Right ventricle myocardium superior (tissue), 1 donor: ENCODE measurements around the gene IDI1. TPM values are rescaled to one million over a fixed set of nuclear protein-coding genes. Genes with fewer than 3 reads are reported as not detected.
A peak's percentile ranks its signal among the peaks of the same experiment; 100 is the strongest.

Experiments used
- ATAC-seq: fragments of 200-7000 bp; cut with Tn5 transposase; one replicate; pipeline ENCODE4 v1.9.1; 2020; ENCODE audit warnings: mild to moderate bottlenecking; ENCODE audit not compliant: poor library complexity
- DNase-seq: peaks from one replicate; pipeline ENCODE4 v3.0.0-alpha.2; 2020
- intact Hi-C: fragments of 100-400 bp; cut with DNase I; formaldehyde crosslinking; loops from one replicate; pipeline ENCODE4 v1.11.2; 2022
- long read RNA-seq: library from polyadenylated mRNA; unstranded; transcript quantifications from one replicate; pipeline ENCODE4 v2.0.0, GENCODE V29; 2021
- total RNA-seq: library from RNA; stranded (reverse); fragmentation: NEBNext Ultra II Directional; extraction: Animal tissue kit (Norgen Biotek cat#: 25700); gene quantifications from one replicate; pipeline ENCODE4 v1.2.1, GENCODE V29; 2021
- donor health status: DM: no; HTN: yes; CAD: no; lungs with severe emphysema.

The IDI1 gene
- total RNA-seq, result 13.0 TPM
- long read RNA-seq, transcript IDI1-201 (5 exons, 2,301 nt), result minor isoform, 20 of 50 reads
- long read RNA-seq, transcript IDI1-205 (4 exons, 1,066 nt), result major isoform, 23 of 50 reads
- long read RNA-seq, partial matches to known transcripts, result 2 of 50 reads
- long read RNA-seq, other reads (novel, unspliced or antisense), result 5 of 50 reads

DNA sequence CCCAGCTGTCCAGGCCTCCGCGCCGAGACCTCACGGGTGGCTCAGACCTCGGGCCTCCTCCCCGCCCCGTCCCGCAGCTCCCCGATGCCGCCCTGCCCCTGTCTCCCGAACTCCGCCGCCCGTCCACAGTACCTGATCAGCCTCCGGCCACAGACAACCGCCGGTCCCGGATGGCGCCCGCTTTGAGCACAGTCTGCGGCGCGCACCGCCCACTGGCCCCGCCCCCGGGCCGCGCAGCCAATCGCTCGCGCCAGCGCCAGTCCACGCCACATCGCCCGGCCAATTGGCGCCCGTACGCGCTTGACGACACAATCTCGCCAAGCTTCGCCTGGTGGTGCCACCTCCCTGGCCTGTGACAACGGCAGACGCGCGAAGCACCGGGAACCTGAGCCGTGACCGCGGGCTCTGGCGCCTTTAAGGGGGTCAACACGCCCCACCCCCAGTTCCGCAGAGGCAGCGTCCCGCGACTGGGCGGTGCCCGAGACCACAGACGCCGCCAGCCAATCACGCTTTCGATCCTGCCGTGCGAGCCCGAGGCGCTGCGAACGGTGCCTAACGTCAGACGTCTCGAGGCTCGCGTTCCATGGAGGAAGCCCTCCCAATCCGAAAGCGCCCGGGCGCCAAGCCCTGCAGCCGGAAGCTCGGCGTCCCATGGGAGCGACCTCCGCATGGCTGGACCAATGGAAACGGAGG lies at the start of gene IDI1:
Gene IDI1, minus strand, starts transcription at position 388 of the 693 bp plus-strand sequence. Its CDS starts 116 bp downstream, at position 272.
- peak; percentile 97 for ATAC-seq
- peak; percentile 98 for DNase-seq
- intact Hi-C loops, result no loop called here

DNA sequence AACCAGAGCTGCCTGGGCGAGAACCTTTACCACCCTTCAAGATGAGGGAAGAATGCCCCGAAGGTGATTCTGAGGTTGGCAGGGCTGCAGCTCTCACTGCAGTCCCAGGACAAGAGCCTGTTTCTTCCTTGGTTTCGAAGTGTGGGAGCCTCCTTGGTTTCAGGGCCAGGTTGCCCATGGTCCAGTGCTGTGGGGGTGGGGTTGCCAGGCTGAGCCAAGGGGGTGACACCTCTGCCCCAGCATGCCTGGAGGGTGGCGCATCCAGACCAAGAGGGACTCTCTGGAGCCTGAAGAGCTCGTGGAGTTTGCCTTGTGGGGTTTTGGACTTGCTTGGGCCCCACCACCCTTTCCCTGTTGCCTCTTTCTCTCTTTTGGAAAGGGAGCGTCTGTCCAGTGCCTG lies 48.5 kb upstream of the IDI1 start:
- ATAC-seq (no peak), DNase-seq (no peak)
- intact Hi-C loops, result no loop called here

DNA sequence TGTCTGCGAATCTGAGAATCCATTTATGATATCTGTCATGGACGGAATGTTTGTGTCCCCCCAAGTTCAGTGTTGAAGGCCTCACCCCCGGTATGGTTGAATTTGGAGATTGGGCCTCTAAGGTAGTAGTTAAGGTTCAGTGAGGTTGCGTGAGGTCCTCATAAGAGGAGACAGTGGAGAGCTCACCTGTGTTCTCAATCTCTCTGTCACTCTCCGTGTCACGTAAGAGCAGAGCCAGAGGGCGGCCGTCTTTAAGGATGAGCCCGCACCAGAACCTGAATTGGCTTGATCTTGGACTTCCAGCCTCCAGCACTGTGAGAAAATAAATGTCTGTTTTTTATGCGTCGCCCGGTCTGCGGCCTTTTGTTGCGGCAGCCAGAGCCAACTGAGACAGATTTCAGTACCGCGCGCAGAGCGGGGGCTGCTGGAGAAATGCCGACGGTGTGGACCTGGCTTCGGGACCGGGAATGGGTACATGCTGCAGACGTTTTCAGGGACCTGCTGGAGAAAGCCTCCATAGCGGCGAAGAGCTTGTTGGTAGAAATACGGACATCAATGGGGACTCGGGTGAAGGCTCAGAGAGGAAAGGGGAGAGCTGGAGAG lies 47.5 kb upstream of the IDI1 start:
- ATAC-seq, result no peak
- no peak for DNase-seq
- intact Hi-C loops, result no loop called here

DNA sequence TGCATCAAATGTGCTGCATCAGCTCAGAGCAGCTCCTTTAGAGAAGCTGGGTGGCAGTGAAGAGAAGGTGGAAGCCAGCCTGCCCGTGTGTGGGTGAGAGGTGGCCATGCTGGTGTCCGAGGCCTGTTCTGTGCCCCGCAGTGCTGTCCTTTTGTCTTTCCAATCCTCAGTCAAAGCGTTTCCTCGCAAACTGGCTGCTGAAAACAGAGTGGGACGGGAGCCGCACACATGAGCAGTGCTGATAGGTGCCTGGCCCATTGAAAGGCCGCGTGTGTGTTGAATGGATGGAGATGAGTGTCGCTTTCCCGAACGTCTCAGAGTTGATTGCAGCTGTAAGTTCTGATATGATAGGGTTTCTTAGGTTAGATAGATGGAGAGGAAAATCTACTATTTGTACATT lies 46.6 kb upstream of the IDI1 start:
- DNase-seq, result no peak
- ATAC-seq, result no peak
- intact Hi-C loops, result no loop called here

DNA sequence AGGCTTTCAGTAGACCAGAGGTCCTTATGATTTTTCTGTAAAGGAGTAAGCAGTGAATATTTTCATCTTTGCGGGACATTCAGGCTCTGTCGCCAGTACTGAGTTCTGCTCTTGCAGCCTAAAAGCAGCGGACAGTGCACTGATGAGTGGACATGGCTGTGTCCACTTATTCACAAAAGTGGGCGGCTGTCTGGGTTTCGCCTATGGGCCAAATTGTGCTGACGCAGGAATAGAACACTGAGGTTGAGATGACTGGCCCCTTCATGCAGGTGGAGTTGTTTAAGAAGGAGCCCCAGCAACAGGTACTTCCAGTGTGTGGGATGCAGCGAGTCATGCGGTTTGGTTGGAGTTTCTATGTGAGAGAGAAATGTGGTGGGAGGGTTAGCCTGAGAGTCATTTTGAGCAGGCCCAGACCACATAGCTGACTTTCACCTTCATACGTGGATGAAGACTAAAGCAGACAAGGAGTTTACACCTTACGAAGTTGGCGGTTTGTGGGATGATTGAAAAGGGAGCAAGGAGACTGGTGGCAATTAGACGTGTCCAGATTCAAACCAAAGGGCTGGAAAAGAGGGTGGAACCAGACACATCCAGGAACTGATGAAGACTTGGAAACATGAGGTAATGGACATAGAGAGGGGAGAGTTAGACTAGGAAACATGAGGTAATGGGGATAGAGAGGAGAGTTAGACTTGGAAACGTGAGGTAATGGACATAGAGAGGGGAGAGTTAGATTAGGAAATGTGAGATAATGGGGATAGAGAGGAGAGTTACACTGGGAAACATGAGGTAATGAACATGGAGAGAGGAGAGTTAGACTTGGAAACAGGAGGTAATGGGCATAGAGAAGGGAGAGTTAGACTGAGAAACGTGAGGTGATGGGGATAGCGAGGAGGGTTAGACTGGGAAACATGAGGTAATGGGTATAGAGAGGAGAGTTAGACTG lies 45.5 kb upstream of the IDI1 start:
- ATAC-seq, result no peak
- intact Hi-C loops, result no loop called here
- no peak for DNase-seq

DNA sequence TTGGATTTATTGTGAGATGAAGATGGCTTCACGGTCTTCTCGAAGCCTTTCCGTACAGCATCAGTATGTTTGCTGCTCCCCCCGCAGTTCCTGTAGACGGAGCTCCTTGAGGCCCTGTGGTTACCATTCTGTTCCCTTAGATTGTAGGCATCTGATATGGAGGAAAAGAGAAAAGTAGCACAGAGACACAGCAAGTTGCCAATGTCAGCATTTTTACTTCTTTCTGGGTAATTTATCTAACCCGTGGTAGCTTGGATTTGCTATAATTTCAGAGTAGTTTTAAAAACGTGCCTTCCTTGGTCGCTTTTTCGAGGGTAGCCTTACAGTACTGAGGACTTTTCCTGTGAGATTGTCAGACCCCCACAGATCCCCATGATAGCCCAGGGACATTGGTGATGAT lies 44.8 kb upstream of the IDI1 start:
- intact Hi-C loops, result no loop called here
- no peak for DNase-seq
- no peak for ATAC-seq

DNA sequence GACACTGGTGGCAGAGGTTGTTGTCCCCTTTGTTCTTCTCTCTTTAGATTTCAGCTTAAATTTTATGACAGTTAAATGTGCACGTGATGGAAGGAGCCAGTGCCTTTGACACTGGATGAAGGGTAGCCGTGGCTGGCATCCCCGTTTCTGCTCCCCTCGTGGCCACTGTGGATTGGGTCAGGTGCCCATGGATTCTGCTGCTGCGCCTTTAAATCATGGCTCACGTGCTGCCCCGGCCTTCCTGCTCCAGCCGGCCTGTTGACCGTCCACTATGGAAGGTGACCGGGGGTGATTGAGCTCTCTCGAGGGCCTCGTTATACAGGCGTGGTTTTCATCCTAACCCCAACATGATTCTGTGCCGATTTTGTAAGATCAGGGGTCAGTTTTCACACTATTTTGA lies 41.8 kb upstream of the IDI1 start:
- intact Hi-C loops, result no loop called here
- DNase-seq (no peak), ATAC-seq (no peak)

DNA sequence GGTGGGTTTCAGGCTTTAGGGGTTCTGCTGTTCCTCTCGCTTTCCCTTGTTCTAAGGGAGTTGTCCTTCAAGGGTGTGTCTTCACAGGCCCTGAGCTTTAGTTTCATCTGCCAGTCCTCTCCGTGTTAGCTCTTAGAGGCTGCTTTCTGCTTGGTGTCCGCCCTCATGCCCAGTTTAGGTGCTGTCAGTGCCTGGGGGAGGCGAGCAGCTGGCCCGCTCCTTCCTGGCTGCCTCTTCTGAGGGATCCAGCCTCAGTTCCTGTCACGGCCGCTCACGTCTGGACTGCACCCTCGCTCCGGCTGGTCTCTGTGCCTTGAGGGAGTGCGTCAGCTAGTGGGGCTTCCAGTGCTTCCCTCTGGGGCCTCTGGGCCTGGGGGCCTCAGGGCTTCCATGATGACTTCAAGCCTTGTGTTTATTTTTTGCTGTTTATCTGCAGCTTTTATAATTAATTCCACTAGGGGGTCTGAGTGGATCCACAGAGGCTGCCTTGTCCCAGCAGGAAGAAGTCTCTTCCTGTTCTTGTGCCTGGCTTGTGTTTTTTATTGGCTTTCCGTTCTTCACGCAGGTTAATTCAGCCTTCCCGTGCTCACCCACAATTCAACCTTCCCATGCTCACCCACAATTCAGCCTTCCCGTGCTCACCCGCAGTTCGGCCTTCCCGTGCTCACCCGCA lies 40.2 kb upstream of the IDI1 start:
- intact Hi-C loops, result no loop called here
- ATAC-seq (no peak), DNase-seq (no peak)

DNA sequence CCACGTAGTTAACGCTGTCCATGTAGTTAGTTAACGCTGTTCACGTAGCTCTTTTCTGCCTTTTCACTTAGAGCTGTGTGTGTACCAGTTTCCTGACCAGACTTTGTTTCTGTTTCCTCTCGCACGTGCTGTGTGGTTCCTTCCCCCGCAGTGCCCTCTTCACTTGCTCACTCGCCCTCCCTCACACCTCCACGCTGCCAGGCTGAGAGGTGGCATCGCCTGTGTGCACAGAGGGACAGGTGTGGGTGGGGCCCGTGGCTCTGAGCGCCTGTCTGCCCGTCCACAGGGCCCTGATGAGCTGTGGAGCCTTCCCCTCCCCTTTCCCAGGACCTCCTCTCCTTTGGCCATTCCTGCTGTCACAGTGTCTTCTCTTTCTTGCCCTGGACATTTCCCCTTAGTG lies 37.9 kb upstream of the IDI1 start:
- ATAC-seq (no peak), DNase-seq (no peak)
- intact Hi-C loops, result no loop called here

DNA sequence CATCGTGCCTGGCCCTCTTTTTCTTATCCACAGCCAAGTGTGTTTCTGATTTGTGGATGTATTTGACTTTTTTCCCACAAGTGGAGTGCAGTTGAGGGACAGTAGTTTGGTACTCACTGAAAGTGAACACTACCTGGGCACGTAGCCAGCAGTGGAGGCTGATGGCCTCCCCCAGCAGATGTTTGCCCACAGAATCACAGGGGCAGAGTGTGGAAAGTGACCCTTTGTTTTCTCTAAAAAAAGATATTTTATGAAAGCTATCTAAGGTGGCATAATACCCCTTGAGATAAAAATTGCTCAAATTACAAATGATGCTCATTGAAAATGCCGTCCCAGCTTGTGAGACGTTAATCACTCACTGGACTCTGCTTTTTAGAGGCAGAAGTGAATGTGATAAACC lies 36.3 kb upstream of the IDI1 start:
- intact Hi-C loops, result no loop called here
- DNase-seq (no peak), ATAC-seq (no peak)

DNA sequence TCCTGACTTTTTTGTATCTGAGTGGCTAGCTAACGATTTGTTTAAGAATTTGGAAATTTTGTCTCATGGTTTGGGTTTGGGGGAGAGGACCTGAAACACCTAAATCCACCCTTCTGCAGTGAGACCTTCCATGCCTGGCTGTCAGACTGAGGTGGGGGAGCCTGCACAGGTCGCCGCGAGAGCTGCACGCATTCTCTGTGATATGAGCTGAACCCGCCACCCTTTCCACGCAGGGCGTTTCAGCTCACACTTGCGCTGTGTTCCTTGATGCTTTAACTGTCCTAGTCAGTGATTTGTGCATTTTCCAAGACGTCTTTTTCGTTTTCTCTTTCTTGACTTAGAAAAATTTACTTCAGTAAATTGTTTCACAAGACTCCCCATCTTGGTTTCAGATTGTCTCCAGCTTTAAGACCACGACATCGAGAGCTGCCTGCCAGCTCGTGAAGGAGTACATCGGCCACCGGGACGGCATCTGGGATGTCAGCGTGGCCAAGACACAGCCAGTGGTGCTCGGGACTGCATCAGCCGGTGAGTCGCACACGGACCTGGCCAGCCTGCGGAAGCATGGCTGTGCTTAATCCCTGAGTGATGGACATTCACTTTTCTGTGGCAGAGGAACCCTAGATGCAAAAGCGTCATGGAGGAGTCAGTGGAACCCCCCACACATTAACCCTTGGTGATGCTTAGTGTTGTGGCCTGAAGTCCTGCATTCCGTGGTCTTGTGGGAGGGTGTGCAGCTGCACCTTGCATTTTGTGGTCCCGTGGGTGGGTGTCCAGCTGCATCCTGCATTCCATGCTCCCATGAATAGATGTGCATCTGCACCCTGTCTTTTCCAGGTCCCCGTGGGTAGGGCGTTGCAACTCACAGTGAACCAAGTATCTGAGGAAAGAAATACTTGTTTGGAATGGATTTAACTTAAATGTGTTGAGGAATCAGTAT lies 35.4 kb upstream of the IDI1 start:
- intact Hi-C loops, result no loop called here
- ATAC-seq, result no peak
- DNase-seq, result no peak

DNA sequence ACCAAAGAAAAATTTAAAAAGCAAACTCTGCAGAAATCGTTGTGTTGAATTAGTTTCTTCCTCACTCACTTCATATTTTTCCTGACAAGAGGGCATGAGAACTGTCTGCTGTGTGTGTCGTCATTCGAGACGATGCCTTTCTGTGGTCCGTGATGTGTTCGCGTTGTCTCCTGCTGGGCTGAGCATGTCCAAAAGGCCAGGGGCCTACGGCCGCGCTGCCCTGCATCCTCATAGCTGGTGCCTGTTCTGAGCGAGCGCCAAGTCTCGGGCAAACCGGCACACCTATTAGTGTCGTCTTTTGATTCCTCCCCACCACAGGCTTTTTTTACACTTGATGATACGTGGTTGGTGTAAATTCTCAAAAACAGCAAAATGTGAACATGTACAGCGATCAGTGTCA lies 34.7 kb upstream of the IDI1 start:
- ATAC-seq (no peak), DNase-seq (no peak)
- intact Hi-C loops, result no loop called here

DNA sequence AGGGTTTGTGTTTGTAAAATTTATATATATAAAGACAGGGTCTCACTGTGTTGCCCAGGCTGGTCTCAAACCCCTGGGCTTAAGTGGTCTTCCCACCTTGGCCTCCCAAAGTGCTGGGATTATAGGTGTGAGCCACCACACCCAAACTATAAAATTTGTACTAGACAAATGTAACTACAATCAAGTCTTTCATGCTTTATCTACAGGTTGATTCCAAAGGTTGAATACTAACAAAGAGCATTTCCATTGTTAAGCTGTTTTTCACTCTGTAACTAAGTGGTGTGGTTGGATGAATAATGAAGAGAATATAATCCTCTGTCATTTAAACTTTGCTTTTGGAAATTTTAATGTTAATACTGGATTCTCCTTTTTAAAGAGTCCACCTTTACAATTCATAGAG lies 29.7 kb upstream of the IDI1 start:
- intact Hi-C loops, result no loop called here
- no peak for ATAC-seq
- DNase-seq, result no peak

DNA sequence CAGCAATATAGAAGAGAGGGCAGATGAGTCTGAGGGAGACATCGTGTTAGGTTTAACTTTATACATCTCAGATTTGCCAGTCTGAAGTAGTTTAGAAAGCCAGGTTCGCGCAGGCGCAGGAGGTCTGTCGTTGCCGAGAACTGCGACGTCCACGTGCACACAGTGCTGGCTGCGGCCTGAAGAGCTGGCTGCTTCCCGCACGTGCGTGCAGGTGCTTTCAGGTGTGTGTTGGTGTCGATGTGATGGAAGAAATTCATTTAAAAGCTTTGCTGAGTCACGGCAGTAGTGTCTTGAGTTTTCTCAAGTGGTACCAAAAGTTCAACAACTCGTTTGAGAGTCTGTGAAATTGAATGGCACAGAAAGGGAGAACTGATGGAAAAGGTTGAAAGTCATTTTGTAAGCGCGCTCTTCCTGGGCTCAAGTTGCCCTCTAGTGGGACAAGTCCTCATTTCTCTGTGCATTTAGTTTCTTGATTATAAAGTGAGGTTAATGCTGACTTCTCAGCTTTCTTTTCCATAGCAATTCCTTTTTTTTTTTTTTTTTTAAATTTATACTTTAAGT lies 25.9 kb upstream of the IDI1 start:
- DNase-seq, result no peak
- intact Hi-C loops, result no loop called here
- peak; percentile 8 for ATAC-seq

DNA sequence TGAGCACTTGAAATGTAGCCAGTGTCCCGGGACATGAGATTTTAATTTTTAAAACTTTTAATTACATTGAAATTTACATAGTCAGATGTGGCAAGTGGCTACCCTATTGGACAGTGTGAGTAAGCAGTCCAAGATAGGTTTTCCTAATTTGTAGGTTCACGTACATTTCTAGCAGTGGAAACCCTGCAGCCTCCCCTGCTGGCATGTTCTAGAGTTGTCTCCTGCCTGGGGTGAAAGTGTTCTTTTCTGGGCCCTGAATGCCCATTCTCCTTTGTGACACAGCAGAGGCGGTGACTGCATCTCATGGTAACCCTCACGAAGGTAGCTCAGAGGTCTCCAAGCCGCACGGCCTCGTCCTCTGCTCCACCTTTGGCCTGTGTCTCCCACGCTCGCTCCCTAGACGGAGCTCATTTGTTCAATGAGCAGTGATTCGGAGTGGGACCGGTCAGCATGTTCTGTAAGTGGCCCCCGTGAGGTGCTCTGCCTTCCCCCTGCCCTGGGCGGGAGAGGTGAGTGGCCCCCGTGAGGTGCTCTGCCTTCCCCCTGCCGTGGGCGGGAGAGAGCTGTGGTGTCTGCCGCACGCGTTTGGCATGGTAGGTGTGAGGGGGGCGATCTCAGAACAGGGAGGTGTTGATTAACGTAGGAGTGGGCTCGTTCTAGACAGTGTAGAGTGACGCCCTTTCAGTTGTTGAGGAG lies 25.3 kb upstream of the IDI1 start:
- DNase-seq, result no peak
- ATAC-seq, result peak; percentile 19
- intact Hi-C loops, result no loop called here

DNA sequence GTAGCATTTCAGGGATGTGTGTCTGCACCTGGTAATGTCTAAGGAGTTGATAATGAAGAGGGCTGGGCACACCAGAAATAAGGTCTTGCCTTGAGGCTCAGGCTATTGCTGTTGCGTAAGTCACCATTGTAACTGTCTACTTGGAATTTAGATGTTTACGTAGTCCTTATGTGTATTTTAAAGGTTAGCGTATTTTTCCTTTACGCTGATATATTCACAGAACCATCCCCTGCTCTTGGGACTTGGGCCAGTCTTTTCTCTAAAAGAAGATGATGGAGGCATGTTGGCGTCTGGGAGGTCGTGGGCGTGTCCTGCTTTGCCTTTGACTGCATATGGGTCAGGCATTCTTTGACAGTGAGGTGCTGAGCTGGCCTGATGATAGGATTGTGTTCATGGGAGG lies 22.0 kb upstream of the IDI1 start:
- intact Hi-C loops, result no loop called here
- ATAC-seq (no peak), DNase-seq (no peak)
